H1 (cell line): ENCODE data around the gene OR5L1. TPM values are rescaled to one million over a fixed set of nuclear protein-coding genes. Genes with fewer than 3 reads are reported as not detected.

Experiments used
- CTCF ChIA-PET: fragments of 300-600 bp; sonication (Branson Sonifier 250); formaldehyde crosslinking; loops from one replicate; lab custom pipeline; 2021; ENCODE audit not compliant: partially characterized antibody; lab: Charles Lee
- POLR2A ChIA-PET: fragments of 300-600 bp; sonication (Branson Sonifier 250); formaldehyde crosslinking; loops from one replicate; lab custom pipeline; 2021; ENCODE audit warnings: inconsistent platforms; ENCODE audit not compliant: partially characterized antibody; lab: Charles Lee
- DNase-seq, 2 experiments: peaks; one replicate each; pipeline versions ENCODE4 v3.0.0 to v3.0.0-alpha.2; 2010 to 2022; ENCODE audit warnings: low spot score in 2 of 2, low read depth in 1 of 2, mixed read lengths in 1 of 2
- FAIRE-seq: peaks from 2 replicates; lab custom pipeline; 2011; peaks lifted over from hg19 to GRCh38; lab: Jason Lieb, UNC
- H2AFZ ChIP-seq: 2 replicates; pipeline ENCODE4 v1.8.1; 2012; ENCODE audit warnings: low read length, inconsistent platforms
- H2AK5ac ChIP-seq: 2 replicates; pipeline ENCODE4 v1.6.1; 2013; ENCODE audit warnings: low read depth, low read length
- H2BK120ac ChIP-seq: replicated peaks from 2 replicates; pipeline ENCODE3; 2013; ENCODE audit warnings: low read depth, low read length, inconsistent platforms
- H2BK12ac ChIP-seq: 2 replicates; pipeline ENCODE4 v1.6.1; 2013; ENCODE audit warnings: low read depth, low read length
- H2BK15ac ChIP-seq: 2 replicates; pipeline ENCODE4 v1.6.1; 2013; ENCODE audit warnings: low read length
- H2BK20ac ChIP-seq: 2 replicates; pipeline ENCODE4 v1.6.1; 2013; ENCODE audit warnings: low read length
- H2BK5ac ChIP-seq: 2 replicates; pipeline ENCODE4 v1.6.1; 2013; ENCODE audit warnings: low read depth, low read length
- H3K14ac ChIP-seq: 2 replicates; pipeline ENCODE4 v1.6.1; 2013; ENCODE audit warnings: inconsistent platforms; ENCODE audit not compliant: insufficient read length
- H3K18ac ChIP-seq: 2 replicates; pipeline ENCODE4 v1.6.1; 2013; ENCODE audit warnings: low read length; ENCODE audit errors: extremely low read depth
- H3K23ac ChIP-seq: 2 replicates; pipeline ENCODE4 v1.6.1; 2013; ENCODE audit warnings: inconsistent platforms; ENCODE audit not compliant: insufficient read length
- H3K23me2 ChIP-seq: 2 replicates; pipeline ENCODE4 v1.6.1; 2013; ENCODE audit warnings: low read depth, low read length
- H3K27ac ChIP-seq: 2 replicates; pipeline ENCODE4 v1.6.1; 2011; ENCODE audit warnings: low read depth, low read length, inconsistent platforms
- H3K27me3 ChIP-seq, 4 experiments: replicated peaks in 1 of 4; 1 replicate in 1 of 4; 2 replicates in 3 of 4; pipeline versions ENCODE4 v1.6.1 to v1.8.1; 2011 to 2013; ENCODE audit warnings: low read length in 3 of 4, mild to moderate bottlenecking in 3 of 4, inconsistent platforms in 2 of 4, mixed read lengths in 2 of 4, moderate library complexity in 1 of 4; ENCODE audit not compliant: control insufficient read depth in 3 of 4, insufficient read depth in 3 of 4; ENCODE audit errors: extremely low read depth in 1 of 4
- H3K36me3 ChIP-seq, 4 experiments: 2 replicates each; pipeline versions ENCODE4 v1.6.1 to v1.8.1; 2011 to 2013; ENCODE audit warnings: mild to moderate bottlenecking in 4 of 4, low read length in 3 of 4, moderate library complexity in 2 of 4, control low read depth in 1 of 4, inconsistent platforms in 1 of 4; ENCODE audit not compliant: insufficient read depth in 4 of 4, control insufficient read depth in 2 of 4
- H3K4ac ChIP-seq: replicated peaks from 2 replicates; pipeline ENCODE3; 2013; ENCODE audit warnings: low read length, low read depth, mixed read lengths, inconsistent platforms; ENCODE audit not compliant: insufficient read length
- H3K4me1 ChIP-seq, 4 experiments: replicated peaks in 1 of 4; 1 replicate in 1 of 4; 2 replicates in 3 of 4; pipeline versions ENCODE4 v1.6.1 to v1.8.1; 2011 to 2013; ENCODE audit warnings: low read length in 3 of 4, inconsistent platforms in 2 of 4, mixed read lengths in 1 of 4; ENCODE audit not compliant: insufficient read depth in 4 of 4, control insufficient read depth in 3 of 4
- H3K4me2 ChIP-seq, 2 experiments: 2 replicates each; pipeline versions ENCODE4 v1.6.1 to v1.8.1; 2011 to 2013; ENCODE audit warnings: low read depth in 2 of 2, low read length in 2 of 2, control low read depth in 1 of 2, inconsistent platforms in 1 of 2, mild to moderate bottlenecking in 1 of 2; ENCODE audit not compliant: insufficient read depth in 1 of 2
- H3K4me3 ChIP-seq, 4 experiments: fragments of 200-600, 300-600 bp in 1 of 4; sonication (generic), shearing (Covaris generic), sonication (Bioruptor Twin) in 1 of 4; 2 replicates each; pipeline versions ENCODE4 v1.5.1 to v1.8.1; 2011 to 2016; ENCODE audit warnings: low read length in 4 of 4, low read depth in 3 of 4, control low read depth in 2 of 4, inconsistent platforms in 2 of 4, mild to moderate bottlenecking in 2 of 4, mixed read lengths in 1 of 4, moderate library complexity in 1 of 4; ENCODE audit not compliant: insufficient read depth in 2 of 4; ENCODE audit errors: extremely low read depth in 1 of 4
- H3K56ac ChIP-seq: replicated peaks from 2 replicates; pipeline ENCODE3; 2013; ENCODE audit warnings: low read depth, mild to moderate bottlenecking, mixed read lengths, low read length, inconsistent platforms; ENCODE audit not compliant: insufficient read length
- H3K79me1 ChIP-seq: 2 replicates; pipeline ENCODE4 v1.6.1; 2013; ENCODE audit warnings: low read depth, low read length, control low read depth
- H3K79me2 ChIP-seq, 2 experiments: 2 replicates each; pipeline versions ENCODE4 v1.6.1 to v1.8.1; 2012 to 2013; ENCODE audit warnings: low read length in 2 of 2, mild to moderate bottlenecking in 2 of 2, inconsistent platforms in 1 of 2; ENCODE audit not compliant: insufficient read depth in 2 of 2, control insufficient read depth in 1 of 2
- H3K9ac ChIP-seq, 4 experiments: replicated peaks in 1 of 4; 1 replicate in 1 of 4; 2 replicates in 3 of 4; pipeline versions ENCODE4 v1.6.1 to v1.8.1; 2011 to 2013; ENCODE audit warnings: low read depth in 3 of 4, low read length in 3 of 4, control low read depth in 2 of 4, mild to moderate bottlenecking in 2 of 4, moderate library complexity in 2 of 4, inconsistent platforms in 1 of 4; ENCODE audit errors: extremely low read depth in 1 of 4
- H3K9me3 ChIP-seq, 2 experiments: 2 replicates each; pipeline versions ENCODE4 v1.6.1 to v1.8.1; 2012 to 2013; ENCODE audit warnings: mild to moderate bottlenecking in 2 of 2, moderate library complexity in 2 of 2, control low read depth in 1 of 2, inconsistent platforms in 1 of 2, low read depth in 1 of 2, low read length in 1 of 2, mixed read lengths in 1 of 2; ENCODE audit not compliant: insufficient read depth in 2 of 2
- H4K20me1 ChIP-seq, 2 experiments: replicated peaks in 1 of 2; 2 replicates each; pipeline versions ENCODE3 to v1.8.1; 2011 to 2013; ENCODE audit warnings: inconsistent platforms in 2 of 2, low read length in 2 of 2, mild to moderate bottlenecking in 1 of 2; ENCODE audit not compliant: insufficient read depth in 2 of 2, control insufficient read depth in 1 of 2
- H4K5ac ChIP-seq: 2 replicates; pipeline ENCODE4 v1.6.1; 2013; ENCODE audit warnings: low read length, low read depth, mixed read lengths, inconsistent platforms; ENCODE audit not compliant: insufficient read length
- H4K8ac ChIP-seq: 2 replicates; pipeline ENCODE4 v1.8.0; 2013; ENCODE audit warnings: mild to moderate bottlenecking, moderate library complexity, low read length, inconsistent platforms; ENCODE audit not compliant: insufficient read depth; ENCODE audit errors: extremely low read depth
- H4K91ac ChIP-seq: replicated peaks from 2 replicates; pipeline ENCODE3; 2013; ENCODE audit warnings: low read length, mixed read lengths, inconsistent platforms; ENCODE audit not compliant: insufficient read length
- EZH2 ChIP-seq: fragments of 200-600 bp; sonication (generic); IDR thresholded peaks from 2 replicates; pipeline ENCODE4 v1.7.1; 2012; ENCODE audit warnings: low read depth, mild to moderate bottlenecking, moderate library complexity, low read length, inconsistent platforms; ENCODE audit not compliant: severe bottlenecking
- JUN ChIP-seq: IDR thresholded peaks from 2 replicates; pipeline ENCODE4 v1.6.1; 2011; ENCODE audit warnings: low read depth, mild to moderate bottlenecking, improper control_type of control experiment, low read length
- POLR2A ChIP-seq, 2 experiments: IDR thresholded peaks; 1 replicate in 1 of 2; 2 replicates in 1 of 2; pipeline ENCODE4 v1.6.1; 2011; ENCODE audit warnings: low read depth in 2 of 2, low read length in 2 of 2, mild to moderate bottlenecking in 2 of 2; ENCODE audit errors: control extremely low read depth in 1 of 2
- RFX5 ChIP-seq: IDR thresholded peaks from 2 replicates; pipeline ENCODE4 v1.6.1; 2011; ENCODE audit warnings: low read depth, low read length, improper control_type of control experiment, borderline replicate concordance
- RXRA ChIP-seq: IDR thresholded peaks from 2 replicates; pipeline ENCODE4 v1.6.1; 2011; ENCODE audit warnings: low read depth, mild to moderate bottlenecking, low read length, moderate library complexity; ENCODE audit not compliant: insufficient read depth
- SIRT6 ChIP-seq: IDR thresholded peaks from one replicate; pipeline ENCODE4 v1.7.1; 2012; ENCODE audit warnings: low read length, inconsistent platforms
- SP1 ChIP-seq: IDR thresholded peaks from 2 replicates; pipeline ENCODE4 v1.6.1; 2011; ENCODE audit warnings: low read depth, low read length
- SRF ChIP-seq: IDR thresholded peaks from 2 replicates; pipeline ENCODE4 v1.6.1; 2011; ENCODE audit warnings: mild to moderate bottlenecking, low read depth, low read length, moderate library complexity
- TBP ChIP-seq: IDR thresholded peaks from 2 replicates; pipeline ENCODE4 v1.6.1; 2011; ENCODE audit warnings: low read depth, low read length, improper control_type of control experiment
- TEAD4 ChIP-seq: IDR thresholded peaks from 2 replicates; pipeline ENCODE4 v1.6.1; 2012; ENCODE audit warnings: low read depth, low read length, inconsistent platforms, mixed read lengths
- WGBS, 2 experiments: shearing (Covaris generic) in 1 of 2; methylation state at CpG; one replicate each; pipeline versions ENCODE4 v1.1.6 to v1.1.7; 2013 to 2015; ENCODE audit warnings: low lambda C conversion rate in 2 of 2, mixed read lengths in 2 of 2, inconsistent platforms in 1 of 2, low coverage in 1 of 2, missing lambda C conversion rate in 1 of 2; ENCODE audit not compliant: insufficient replicate concordance in 2 of 2, insufficient coverage in 1 of 2, insufficient read length in 1 of 2; ENCODE audit errors: extremely low coverage in 1 of 2, missing lambda C conversion rate in 1 of 2; 5-methylcytosine and 5-hydroxymethylcytosine counted together
- long read RNA-seq, 2 experiments: library from RNA in 1 of 2; library from capped mRNA in 1 of 2; stranded (forward); transcript quantifications; one replicate each; pipeline ENCODE4 v2.0.0, GENCODE V29; 2021; ENCODE audit warnings: inconsistent platforms in 1 of 2
- polyA minus RNA-seq, 3 experiments: library from RNA; depleted of rRNA, polyadenylated mRNA; stranded (reverse); fragments of >200 nt; gene quantifications; 1 replicate in 2 of 3; 2 replicates in 1 of 3; pipeline ENCODE4 v1.2.3, GENCODE V29; 2011
- polyA plus RNA-seq, 7 experiments: library from polyadenylated mRNA; depleted of rRNA in 3 of 7; stranded (reverse) in 5 of 7; unstranded in 2 of 7; fragments of >200 nt in 5 of 7; fragments of 200-250 nt in 2 of 7; gene quantifications; 1 replicate in 5 of 7; 2 replicates in 1 of 7; 4 replicates in 1 of 7; pipeline versions ENCODE4 v1.2.1 to v1.2.3, GENCODE V29; 2011 to 2013; ENCODE audit warnings: missing spikeins in 2 of 7, mixed read lengths in 2 of 7
- total RNA-seq: library from RNA; stranded (reverse); fragmentation: NEBNext Ultra II Directional; extraction: Animal tissue kit (Norgen Biotek cat#: 25700); gene quantifications from 2 replicates; pipeline ENCODE4 v1.2.1, GENCODE V29; 2021

The OR5L1 gene
- total RNA-seq: not detected in 2 replicates
- not detected in 2 replicates for polyA plus RNA-seq (2011; rRNA removed)
- not detected for polyA plus RNA-seq (2011; cell fraction: cytosol; rRNA removed)
- polyA plus RNA-seq (2011; cell fraction: nucleus; rRNA removed): not detected
- polyA plus RNA-seq (2012, experiment 1 of 2): not detected in 4 replicates
- polyA plus RNA-seq (2012, experiment 2 of 2): not detected
- polyA plus RNA-seq (2013, experiment 1 of 2): not detected
- polyA plus RNA-seq (2013, experiment 2 of 2): not detected
- not detected in 2 replicates for polyA minus RNA-seq (2011; rRNA and poly(A)+ RNA removed)
- not detected for polyA minus RNA-seq (2011; cell fraction: cytosol; rRNA and poly(A)+ RNA removed)
- not detected for polyA minus RNA-seq (2011; cell fraction: nucleus; rRNA and poly(A)+ RNA removed)
- long read RNA-seq, experiment 1: 0 reads
- long read RNA-seq, experiment 2: 0 reads

GRCh38 chr11:55811067-55811466 is at the start of gene OR5L1:
Gene OR5L1, plus strand, starts transcription at chr11:55811367. Its CDS starts 100 bp downstream, at chr11:55811467.
- DNase-seq: no peak
- no peak within 1 kb of the TSS for H4K8ac ChIP-seq
- no peak within 1 kb of the TSS for H3K4ac ChIP-seq
- FAIRE-seq: no peak
- no peak within 1 kb of the TSS for H4K91ac ChIP-seq
- H3K4me3 ChIP-seq: no peak within 1 kb of the TSS
- no peaks in the 10 kb centered on the region for H4K20me1 ChIP-seq
- H3K9me3 ChIP-seq: peaks cover 55 to 58% of the 10 kb centered on the region in 2 experiments
- ChIA-PET CTCF (no interaction called here), POLR2A (no interaction called here)
- no peaks in the 10 kb centered on the region for H3K23me2 ChIP-seq
- no peak within 1 kb of the TSS for H2AK5ac ChIP-seq
- H2BK15ac ChIP-seq: no peak within 1 kb of the TSS
- H2BK5ac ChIP-seq: no peak within 1 kb of the TSS
- 94% methylated on average over 1 of the region's 1 CpG; no CpG with 5 or more reads in 1 of the 2 experiments for WGBS, 2 experiments
- no peaks in the 10 kb centered on the region for H3K36me3 ChIP-seq
- no peak within 1 kb of the TSS for H3K14ac ChIP-seq
- no peaks in the 10 kb centered on the region for H3K79me2 ChIP-seq
- no peak within 1 kb of the TSS for H4K5ac ChIP-seq
- no peaks in the 10 kb centered on the region for H3K79me1 ChIP-seq
- no peak within 1 kb of the TSS for H3K23ac ChIP-seq
- H3K27ac ChIP-seq: no peak within 1 kb of the TSS
- no peak within 1 kb of the TSS for H2BK12ac ChIP-seq
- no peak within 1 kb of the TSS for H3K56ac ChIP-seq
- no peaks in the 10 kb centered on the region for H3K4me1 ChIP-seq
- no peak within 1 kb of the TSS for H3K4me2 ChIP-seq
- H2AFZ ChIP-seq: no peak within 1 kb of the TSS
- H2BK120ac ChIP-seq: no peak within 1 kb of the TSS
- H3K9ac ChIP-seq: no peak within 1 kb of the TSS
- no peak for TF ChIP-seq EZH2
- TF ChIP-seq TEAD4: no peak
- TF ChIP-seq POLR2A (IDR thresholded peaks at IDR 0.05; ENCODE audit: control extremely low read depth in 1 of 2, low read depth in 2 of 2, low read length in 2 of 2): no peak
- no peak for TF ChIP-seq JUN
- no peak for TF ChIP-seq SIRT6
- no peak for TF ChIP-seq RXRA
- no peak for TF ChIP-seq SP1
- no peak for TF ChIP-seq RFX5
- no peak for TF ChIP-seq TBP
- no peak for TF ChIP-seq SRF
- H3K18ac ChIP-seq: no peak within 1 kb of the TSS
- H2BK20ac ChIP-seq: no peak within 1 kb of the TSS
- no peaks in the 10 kb centered on the region for H3K27me3 ChIP-seq
